Osteocyte (in vitro differentiated cells): ENCODE results near the gene UMOD. TPM values are rescaled to one million over a fixed set of nuclear protein-coding genes. Genes with fewer than 3 reads are reported as not detected.

Experiments used
- DNase-seq: peaks from one replicate; pipeline ENCODE4 v3.0.0; 2021; ENCODE audit warnings: mixed read lengths; ENCODE audit not compliant: unreplicated experiment; ENCODE audit errors: extremely low spot score
- H3K27ac Mint-ChIP-seq: one replicate; pipeline ENCODE4 v1.8.0; 2021; ENCODE audit warnings: mild to moderate bottlenecking, mixed read lengths; ENCODE audit not compliant: unreplicated experiment
- H3K27me3 Mint-ChIP-seq: one replicate; pipeline ENCODE4 v1.8.0; 2021; ENCODE audit warnings: mixed read lengths; ENCODE audit not compliant: unreplicated experiment
- H3K36me3 Mint-ChIP-seq: one replicate; pipeline ENCODE4 v1.8.0; 2021; ENCODE audit warnings: mixed read lengths; ENCODE audit not compliant: unreplicated experiment
- H3K4me1 Mint-ChIP-seq: one replicate; pipeline ENCODE4 v1.8.0; 2021; ENCODE audit warnings: mixed read lengths; ENCODE audit not compliant: unreplicated experiment
- H3K4me3 Mint-ChIP-seq: one replicate; pipeline ENCODE4 v1.8.0; 2021; ENCODE audit warnings: mild to moderate bottlenecking, moderate library complexity, mixed read lengths; ENCODE audit not compliant: unreplicated experiment
- H3K9me3 Mint-ChIP-seq: one replicate; pipeline ENCODE4 v1.8.0; 2021; ENCODE audit warnings: mixed read lengths; ENCODE audit not compliant: unreplicated experiment
- total RNA-seq: library from RNA; stranded (reverse); gene quantifications from 2 replicates; pipeline ENCODE4 v1.2.1, GENCODE V29; 2021
- TF ChIP-seq, protein P1 (sequence below): fragments of 200-600 bp; sonication (generic); IDR thresholded peaks from 2 replicates; pipeline ENCODE4 v1.5.0; 2021; ENCODE audit warnings: antibody characterized with exemption, mild to moderate bottlenecking, moderate library complexity

The UMOD gene
- total RNA-seq, 1 donor from 2014 or later = not detected

DNA sequence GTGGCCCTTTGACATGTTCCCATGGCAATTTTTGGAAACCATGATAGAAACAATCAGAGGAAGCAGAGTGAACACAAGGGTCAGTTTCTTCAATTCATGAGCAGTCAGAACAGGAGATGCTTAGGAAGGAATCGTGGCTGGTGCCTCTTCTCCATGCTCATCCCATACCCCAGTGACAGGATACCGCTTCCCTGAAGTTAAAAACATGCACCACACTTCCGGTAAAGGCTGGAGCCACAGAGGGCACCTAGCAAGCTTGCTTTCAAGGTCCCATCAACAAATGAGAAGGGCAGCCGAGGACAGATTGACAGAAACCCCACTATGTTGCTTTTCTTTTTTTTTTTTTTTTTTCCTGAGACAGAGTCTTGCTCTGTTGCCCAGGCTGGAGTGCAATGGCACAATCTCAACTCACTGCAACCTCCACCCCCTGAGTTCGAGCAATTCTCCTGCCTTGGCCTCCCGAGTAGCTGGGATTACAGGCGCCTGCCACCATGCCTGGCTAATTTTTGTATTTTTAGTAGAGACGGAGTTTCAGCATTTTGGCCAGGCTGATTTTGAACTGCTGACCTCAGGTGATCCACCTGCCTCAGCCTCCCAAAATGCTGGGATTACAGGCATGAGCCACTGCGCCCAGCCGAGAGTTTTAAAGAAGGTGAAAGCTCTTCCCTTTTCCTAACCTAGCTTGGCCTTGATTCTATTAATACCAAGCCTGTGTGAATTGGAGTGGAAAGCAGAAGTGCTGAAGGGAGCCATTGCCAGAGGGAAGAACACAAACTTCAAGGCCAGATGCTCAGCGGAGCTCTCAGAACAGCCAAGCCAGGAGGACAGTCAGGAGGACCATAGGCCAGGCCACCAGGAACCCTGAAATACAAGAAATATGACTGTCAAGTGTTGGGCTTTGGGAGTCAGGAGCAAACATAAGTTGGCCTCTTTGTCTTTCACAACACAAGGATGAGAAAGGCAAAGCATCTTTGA lies 41.8 kb downstream of the UMOD start:
- no peak for DNase-seq
- no peaks in the 10 kb centered on the region for H3K9me3 Mint-ChIP-seq
- no peak overlapping the region for H3K4me3 Mint-ChIP-seq
- no peaks in the 10 kb centered on the region for H3K27me3 Mint-ChIP-seq
- H3K36me3 Mint-ChIP-seq = no peaks in the 10 kb centered on the region
- H3K4me1 Mint-ChIP-seq = no peaks in the 10 kb centered on the region
- no peak overlapping the region for H3K27ac Mint-ChIP-seq
- TF ChIP-seq, protein P1, sequence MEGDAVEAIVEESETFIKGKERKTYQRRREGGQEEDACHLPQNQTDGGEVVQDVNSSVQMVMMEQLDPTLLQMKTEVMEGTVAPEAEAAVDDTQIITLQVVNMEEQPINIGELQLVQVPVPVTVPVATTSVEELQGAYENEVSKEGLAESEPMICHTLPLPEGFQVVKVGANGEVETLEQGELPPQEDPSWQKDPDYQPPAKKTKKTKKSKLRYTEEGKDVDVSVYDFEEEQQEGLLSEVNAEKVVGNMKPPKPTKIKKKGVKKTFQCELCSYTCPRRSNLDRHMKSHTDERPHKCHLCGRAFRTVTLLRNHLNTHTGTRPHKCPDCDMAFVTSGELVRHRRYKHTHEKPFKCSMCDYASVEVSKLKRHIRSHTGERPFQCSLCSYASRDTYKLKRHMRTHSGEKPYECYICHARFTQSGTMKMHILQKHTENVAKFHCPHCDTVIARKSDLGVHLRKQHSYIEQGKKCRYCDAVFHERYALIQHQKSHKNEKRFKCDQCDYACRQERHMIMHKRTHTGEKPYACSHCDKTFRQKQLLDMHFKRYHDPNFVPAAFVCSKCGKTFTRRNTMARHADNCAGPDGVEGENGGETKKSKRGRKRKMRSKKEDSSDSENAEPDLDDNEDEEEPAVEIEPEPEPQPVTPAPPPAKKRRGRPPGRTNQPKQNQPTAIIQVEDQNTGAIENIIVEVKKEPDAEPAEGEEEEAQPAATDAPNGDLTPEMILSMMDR = no peak

DNA sequence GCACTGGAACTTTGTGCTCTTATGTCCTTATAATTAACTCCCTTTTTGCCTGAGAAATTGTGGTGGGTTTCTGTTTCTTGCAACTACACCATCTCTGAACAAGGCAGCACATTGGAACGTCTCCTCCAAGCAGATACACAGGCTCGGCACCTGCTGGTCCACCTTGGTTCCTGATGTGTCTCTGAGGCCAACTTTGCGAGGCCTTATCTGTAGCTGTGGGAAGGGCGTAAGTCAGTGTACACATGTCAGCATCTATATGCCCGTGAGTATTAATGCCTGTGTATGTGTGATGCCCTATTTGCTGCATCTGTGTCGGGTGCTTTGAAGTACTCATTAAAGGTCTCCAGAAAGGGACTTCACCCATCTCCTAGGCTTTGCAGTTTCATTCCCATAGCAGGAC lies 42.7 kb downstream of the UMOD start:
- no peak overlapping the region for H3K4me3 Mint-ChIP-seq
- no peaks in the 10 kb centered on the region for H3K4me1 Mint-ChIP-seq
- H3K27me3 Mint-ChIP-seq = no peaks in the 10 kb centered on the region
- H3K9me3 Mint-ChIP-seq = no peaks in the 10 kb centered on the region
- TF ChIP-seq, protein P1 = no peak
- H3K27ac Mint-ChIP-seq = no peak overlapping the region
- no peak for DNase-seq
- H3K36me3 Mint-ChIP-seq = no peaks in the 10 kb centered on the region

- Mint-ChIP-seq H3K27me3 (no peaks in the 10 kb centered on the region), H3K36me3 (no peaks in the 10 kb centered on the region), H3K9me3 (no peaks in the 10 kb centered on the region), H3K27ac (no peak overlapping the region), H3K4me3 (no peak overlapping the region), H3K4me1 (no peaks in the 10 kb centered on the region)
- no peak for DNase-seq
- TF ChIP-seq, protein P1 = no peak
Measured at GRCh38 chr16:20308801-20309590, 43.5 kb downstream of the UMOD start.

DNA sequence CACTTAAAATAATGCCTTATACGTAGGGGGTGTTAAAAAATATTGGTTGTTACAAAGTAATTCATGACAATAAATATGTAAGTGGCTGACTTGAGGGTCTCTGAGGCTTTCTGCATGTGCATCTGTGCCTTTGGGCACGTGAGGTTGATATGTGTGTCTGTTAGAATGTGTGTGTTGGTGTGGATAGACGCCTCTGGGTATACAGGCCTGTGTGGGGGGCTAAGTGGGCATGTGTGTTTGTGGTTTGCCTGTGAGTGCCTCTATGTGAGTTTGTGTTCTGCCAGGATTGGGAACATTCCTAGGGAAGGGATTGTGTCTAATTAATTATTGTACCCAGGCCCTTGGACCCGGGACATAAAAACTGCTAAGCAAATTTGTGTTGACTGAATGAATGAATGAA lies 44.2 kb downstream of the UMOD start:
- Mint-ChIP-seq H3K4me3 (no peak overlapping the region), H3K4me1 (no peaks in the 10 kb centered on the region), H3K27ac (no peak overlapping the region), H3K27me3 (no peaks in the 10 kb centered on the region), H3K36me3 (no peaks in the 10 kb centered on the region), H3K9me3 (no peaks in the 10 kb centered on the region)
- DNase-seq = no peak
- TF ChIP-seq, protein P1 = no peak

GRCh38 chr16:20307791-20308190 lies 44.7 kb downstream of the UMOD start:
- H3K4me3 Mint-ChIP-seq = no peak overlapping the region
- TF ChIP-seq, protein P1 = no peak
- no peaks in the 10 kb centered on the region for H3K9me3 Mint-ChIP-seq
- H3K27me3 Mint-ChIP-seq = no peaks in the 10 kb centered on the region
- DNase-seq = no peak
- no peaks in the 10 kb centered on the region for H3K4me1 Mint-ChIP-seq
- no peaks in the 10 kb centered on the region for H3K36me3 Mint-ChIP-seq
- no peak overlapping the region for H3K27ac Mint-ChIP-seq
